Stromal cell of bone marrow (primary cell): ENCODE results near the gene KLRC1.
"Not testable (repeated sequence)": the region's sequence is repeated elsewhere in the genome, so short reads cannot be mapped to it uniquely, and the experiment has no call there.

Experiments
- DNase-seq: peaks from one replicate; pipeline ENCODE4 v3.0.0-alpha.2; 2012; ENCODE audit warnings: low read depth

The KLRC1 gene

DNA sequence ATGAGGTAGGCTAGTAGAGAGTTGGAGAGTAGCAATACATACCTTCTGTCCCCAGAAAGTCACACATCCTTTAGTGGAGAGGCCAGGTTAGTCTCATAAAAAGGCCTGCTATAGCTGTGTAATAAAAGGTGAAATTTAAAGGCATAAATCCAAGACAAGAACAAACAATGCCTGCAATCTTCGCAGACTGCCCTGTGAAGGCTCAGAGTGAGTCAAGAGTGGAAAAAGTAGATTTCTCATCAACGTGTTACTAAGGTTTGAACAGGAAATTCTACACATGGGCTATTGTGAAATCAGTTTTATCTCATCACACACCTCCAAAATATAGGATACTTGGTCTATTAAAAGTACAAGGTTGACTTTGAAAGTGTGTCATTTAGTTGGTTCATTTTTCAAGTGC is at the start of gene KLRC1:
Gene KLRC1 (minus strand): TSS at position 222 of the 400 bp plus-strand sequence. CDS start 2,221 bp downstream, outside the sequence.
- no peak for DNase-seq

DNA sequence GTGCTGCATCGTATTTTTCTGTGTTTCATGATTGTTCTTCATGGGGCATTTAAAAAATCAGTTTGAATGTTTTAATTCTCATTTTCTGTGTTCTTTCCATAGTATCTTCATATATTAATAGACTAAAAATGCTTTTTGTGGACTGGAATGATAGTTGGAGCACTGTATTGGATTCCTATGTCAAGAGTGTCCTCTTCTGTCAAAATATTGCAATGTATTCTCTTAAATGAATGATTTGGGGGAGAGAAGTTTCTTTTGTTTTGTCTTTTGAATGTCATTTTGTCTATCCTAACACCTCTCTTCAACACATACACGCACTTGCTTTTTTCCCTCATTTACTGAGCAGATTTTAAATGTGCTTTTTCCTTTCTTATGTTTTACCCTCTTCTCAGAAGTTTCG is 47.9 kb upstream of the KLRC1 start:
- peak; percentile 18 for DNase-seq

DNA sequence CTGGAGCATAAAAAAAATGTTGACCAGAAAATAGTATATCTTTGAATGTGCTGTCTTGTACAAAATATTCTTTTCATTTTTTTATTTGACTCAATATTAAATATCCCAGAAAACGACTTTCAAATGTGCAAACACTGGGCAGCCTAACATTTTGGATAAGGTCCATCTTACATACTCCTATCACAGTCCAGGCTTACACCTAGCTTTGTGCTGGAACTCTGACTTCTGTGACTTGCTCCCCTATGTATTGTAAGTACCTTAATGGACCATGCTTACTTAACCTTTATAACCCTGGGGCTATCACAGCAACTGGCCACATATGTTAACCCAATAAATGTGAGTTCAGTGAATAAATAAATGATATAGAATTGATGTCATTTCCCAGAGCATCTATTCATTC is 44.9 kb upstream of the KLRC1 start:
- no peak for DNase-seq

DNA sequence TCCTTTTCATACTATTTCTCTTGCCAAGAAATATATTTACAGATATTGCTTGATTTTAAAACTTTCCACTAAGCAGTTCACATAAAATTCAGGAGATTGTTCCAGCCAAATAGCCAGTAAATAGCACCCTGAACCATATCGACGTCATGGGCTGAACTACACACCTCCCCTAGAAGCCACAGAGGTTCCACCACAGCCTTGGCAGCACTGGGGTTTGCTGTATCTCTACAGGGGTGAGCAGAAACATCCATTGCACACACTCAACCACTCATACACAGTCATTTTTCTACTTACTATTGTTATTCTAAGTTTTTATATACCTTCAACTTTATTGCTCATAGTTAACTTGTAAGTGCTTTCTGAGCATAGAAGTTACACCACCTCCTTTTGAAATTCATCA is 44.4 kb upstream of the KLRC1 start:
- peak; percentile 39 for DNase-seq

DNA sequence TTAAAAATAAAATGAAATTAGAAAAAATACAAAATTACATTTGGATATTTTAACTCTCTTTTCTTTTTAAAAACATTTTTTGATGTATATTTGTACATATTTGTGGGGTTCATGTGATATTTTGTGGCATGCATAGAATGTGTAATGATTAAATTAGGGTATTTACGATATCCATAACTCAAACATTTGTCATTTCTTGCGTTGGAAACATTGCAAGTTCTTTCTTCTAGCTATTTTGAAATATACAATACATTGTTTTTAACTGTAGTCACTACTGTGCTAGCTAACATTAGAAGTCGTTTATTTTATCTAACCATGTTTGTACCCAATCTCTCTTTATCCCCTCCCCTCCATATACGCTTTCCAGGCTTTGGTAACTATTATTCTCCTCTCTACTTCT is 38.6 kb upstream of the KLRC1 start:
- no peak for DNase-seq

DNA sequence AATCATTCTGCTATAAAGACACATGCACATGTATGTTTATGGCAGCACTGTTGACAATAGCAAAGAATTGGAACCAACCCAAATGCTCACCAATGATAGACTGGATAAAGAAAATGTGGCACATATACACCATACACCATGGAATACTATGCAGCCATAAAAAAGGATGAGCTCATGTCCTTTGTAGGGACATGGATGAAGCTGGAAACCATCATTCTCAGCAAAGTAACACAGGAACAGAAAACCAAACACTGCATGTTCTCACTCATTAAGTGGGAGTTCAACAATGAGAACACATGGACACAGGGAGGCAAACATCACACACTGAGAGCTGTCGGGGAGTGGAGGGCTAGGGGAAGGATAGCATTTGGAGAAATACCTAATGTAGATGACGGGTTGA is 34.2 kb upstream of the KLRC1 start:
- DNase-seq, result not testable (repeated sequence)

DNA sequence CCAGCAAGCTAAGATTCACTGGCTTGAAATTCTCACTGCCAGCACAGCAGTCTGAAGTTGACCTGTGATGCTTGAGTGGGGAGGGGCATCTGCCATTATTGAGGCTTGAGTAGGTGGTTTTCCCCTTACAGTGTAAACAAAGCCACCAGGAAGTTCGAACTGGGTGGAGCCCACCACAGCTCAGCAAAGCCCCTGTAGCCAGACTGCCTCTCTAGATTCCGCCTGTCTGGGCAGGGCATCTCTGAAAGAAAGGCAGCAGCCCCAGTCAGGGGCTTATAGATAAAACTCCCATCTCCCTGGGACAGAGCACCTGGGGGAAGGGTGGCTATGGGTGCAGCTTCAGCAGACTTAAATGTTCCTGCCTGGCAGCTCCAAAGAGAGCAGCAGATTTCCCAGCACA is 28.7 kb upstream of the KLRC1 start:
- DNase-seq, result not testable (repeated sequence)

DNA sequence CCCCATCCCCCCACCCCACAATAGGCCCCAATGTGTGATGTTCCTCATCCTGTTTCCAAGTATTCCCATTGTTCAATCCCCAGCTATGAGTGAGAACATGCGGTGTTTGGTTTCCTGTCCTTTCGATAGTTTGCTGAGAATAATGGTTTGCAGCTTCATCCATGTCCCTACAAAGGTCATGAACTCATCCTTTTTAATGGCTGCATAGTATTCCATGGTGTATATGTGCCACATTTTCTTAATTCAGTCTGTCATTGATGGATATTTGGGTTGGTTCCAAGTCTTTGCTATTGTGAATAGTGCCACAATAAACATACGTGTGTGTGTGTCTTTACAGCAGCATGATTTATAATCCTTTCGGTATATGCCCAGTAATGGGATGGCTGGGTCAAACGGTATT is 19.6 kb upstream of the KLRC1 start:
- DNase-seq, result not testable (repeated sequence)

DNA sequence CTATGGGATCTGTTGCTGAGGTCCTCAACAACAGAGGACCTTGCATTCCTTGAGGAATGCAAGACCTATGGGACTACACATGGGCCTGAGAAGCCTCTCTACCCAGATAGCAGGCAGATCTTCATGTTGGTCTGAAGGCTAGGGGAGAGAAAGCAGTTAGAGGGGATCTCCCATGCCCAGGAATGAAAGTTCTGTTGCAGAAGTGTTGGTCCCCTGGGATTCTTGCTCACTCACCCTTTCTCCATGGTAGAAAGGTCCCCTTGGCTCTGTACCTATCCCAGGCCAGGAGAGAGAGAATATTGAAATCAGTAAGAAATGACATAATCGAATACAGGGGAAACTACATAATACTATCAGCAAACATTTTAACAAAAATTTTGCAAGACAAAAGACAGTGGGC is 16.5 kb upstream of the KLRC1 start:
- DNase-seq, result no peak

DNA sequence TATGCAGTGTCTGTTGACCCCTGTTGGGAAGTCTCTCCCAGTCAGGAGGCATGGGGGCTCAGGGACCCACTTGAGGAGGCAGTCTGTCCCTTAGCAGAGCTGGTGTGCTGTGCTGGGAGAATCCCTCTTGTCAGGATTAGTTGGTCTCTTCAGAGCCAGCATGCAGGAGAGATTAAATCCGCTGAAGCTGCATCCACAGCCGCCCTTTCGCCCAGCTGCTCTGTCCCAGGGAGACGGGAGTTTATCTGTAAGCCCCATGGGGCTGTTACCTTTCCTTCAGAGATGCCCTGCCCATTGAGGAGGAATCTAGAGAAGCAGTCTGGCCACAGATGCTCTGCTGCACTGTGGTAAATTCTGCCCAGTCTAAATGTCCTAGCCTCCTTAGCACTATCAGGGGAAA is 13.1 kb upstream of the KLRC1 start:
- DNase-seq, result no peak

DNA sequence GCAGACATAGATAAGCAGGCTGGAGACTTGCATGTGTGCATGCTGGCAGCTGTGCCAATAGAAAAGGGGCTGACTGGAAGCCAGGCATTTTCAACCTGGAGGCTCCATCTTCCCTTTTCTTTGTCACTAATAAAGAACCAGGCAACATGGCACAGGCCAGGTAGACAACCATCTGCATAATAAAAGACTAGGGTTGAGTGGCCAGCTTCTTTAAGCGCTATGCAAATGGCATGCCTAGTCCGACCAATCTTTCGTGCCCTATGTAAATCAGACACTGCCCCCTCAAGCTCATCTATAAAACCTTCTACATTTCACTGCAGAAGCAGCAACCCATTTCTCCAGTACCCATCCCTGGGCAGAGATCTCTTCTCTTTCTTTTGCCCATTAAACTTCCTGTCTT is 4.6 kb upstream of the KLRC1 start:
- no peak for DNase-seq

DNA sequence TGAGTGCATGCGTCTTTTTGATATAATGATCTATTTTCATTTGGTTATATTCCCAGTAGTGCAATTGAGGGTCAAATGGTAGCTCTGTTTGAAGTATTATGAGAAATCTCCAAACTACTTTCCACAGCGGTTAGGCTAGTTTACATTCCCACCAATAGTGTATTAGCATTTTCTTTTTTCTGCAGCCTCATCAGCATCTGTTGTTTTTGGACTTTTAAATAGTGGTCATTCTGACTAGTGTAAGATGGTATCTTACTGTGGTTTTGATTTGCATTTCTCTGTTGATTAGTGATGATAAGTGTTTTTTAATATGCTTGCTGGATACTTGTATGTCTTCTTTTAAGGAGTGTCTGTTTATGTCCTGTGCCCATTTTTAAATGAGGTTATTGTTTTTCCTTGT is 3.7 kb upstream of the KLRC1 start:
- peak; percentile 3 for DNase-seq

DNA sequence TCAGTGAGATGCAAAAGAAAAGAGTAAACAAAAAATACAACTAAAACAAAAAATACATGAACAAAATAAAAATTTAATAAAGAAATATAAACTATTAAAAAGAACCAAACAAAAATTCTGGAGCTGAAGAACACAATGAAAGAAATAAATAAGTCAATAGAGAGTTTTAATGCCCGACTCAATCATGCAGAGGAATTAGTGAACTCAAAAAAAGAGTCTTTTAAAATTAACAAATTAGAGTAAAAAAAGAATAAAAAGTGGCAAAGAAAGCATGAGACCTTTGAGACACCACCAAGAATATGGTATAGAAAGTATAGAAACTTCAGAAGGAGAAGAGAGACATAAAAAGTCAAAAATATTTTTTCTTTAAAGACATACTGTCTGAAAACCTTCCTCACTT is 2.6 kb upstream of the KLRC1 start:
- DNase-seq, result no peak

DNA sequence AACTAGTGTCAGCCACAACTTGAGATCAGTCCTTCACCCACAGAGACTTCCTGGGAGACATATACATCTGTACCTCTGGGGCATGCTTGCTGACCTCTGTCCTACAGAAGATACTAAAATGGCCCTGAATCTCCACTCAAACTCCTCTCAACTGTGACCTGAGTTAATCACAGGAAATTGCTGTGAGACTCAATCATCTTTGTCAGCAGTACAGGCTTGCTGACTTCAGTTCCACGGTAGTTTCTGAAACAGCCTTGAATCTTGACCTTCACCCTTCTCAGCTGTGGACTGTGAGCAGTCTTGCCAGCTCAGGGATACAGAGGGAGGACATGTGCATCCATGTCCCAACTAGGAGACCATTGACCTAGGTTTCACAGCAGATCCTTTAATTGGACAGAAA is 1.4 kb upstream of the KLRC1 start:
- DNase-seq, result no peak

DNA sequence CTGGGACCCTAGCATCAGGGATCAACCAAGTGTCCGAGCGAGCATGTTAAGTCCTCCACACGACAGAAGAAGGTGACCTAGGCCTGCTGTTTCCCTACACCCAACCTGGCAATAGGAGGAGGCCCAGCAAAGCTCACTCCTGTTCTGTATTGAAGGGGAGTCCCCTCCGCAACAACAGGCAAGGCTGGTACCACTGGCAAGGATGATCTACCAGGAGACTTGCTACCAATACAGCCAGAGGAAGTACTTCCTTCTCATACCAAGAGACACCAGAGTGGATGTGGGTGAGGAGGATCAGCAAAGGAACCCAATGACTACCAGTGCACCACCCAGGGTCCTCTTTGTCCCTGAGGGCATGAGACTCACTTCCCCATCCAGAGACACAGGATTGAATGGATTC is 4.9 kb downstream of the KLRC1 start:
- DNase-seq, result no peak

DNA sequence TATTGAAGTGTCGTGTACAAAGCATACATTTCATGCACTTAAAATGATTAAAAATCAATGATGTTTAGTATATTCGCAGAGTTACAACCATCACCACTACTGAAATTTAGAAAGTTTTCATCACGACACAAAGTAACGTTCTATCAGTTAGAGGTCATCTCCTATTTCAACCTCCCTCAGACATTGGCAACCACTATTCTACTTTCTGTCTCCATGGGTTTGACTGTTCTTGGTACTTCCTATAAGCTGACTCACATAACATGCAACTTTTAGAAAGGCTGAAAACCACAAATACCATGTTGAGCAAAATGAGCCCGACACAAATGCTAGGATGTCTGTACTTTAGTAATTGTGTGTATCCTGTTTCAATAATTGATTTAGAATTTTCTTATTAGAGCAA is 7.1 kb downstream of the KLRC1 start:
- DNase-seq, result peak; percentile 7

DNA sequence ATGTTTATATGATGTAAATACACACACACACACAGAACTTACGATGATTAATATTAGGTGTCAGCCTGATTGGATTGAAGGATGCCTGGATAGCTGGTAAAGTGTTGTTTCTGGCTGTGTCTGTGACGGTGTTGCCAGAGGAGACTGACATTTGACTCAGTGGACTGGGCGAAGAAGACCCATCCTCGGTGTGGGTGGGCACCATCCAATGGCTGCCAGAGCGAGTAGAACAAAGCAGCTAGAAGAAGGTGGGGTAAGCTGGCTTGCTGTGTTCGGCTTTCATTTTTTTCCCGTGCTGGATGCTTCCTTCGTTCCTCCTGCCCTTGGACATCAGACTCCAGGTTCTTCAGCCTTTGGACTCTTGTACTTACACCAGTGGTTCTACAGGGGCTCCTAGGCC is 12.0 kb downstream of the KLRC1 start:
- not testable (repeated sequence) for DNase-seq

DNA sequence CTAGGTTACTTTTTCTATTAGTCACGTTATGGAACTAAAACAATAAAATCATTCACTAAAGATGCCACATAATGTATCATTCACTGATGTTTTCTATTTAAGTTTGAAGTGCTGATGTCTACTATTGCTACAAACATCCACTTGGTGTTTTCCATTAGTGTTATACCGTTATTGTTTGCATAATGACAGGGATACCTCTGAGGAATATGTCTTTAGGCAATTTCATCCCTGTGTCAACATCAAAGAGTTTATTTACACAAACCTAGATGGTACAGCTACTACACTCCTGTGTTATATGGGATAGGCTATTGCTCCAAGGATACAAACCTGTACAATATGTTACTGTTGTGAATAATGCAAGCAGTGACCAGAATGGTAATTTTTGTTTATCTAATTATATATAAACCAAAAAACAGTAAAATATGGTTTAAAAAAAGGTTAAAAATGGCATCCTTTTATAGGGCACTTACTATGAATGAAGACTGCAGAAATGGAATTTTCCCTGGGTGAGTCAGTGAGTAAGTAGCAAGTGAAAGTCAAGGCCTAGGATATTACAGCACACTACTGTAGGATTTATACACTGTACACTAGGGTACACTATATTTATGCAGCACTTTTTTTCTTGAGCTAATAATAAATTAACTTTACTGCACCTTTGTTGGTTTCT is 13.4 kb downstream of the KLRC1 start:
- DNase-seq, result not testable (repeated sequence)

DNA sequence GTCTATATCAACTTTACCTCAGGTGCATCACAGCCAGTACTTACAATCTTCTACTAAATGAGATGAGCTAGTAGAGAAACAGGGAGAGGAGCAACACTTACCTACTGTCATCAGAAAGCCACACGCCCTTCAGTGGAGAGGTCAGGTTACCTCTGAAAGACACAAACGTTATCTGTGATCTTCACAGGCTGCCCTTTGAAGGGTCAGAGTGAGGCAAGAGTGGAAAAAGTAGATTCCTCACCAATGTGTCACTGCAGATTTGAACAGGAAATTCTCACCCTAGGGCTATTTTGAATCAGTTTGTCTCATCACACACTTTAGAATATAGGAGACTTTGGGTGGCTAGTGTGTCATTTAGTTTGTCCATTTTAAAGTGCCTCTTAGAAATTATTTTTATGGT is 15.6 kb downstream of the KLRC1 start:
- not testable (repeated sequence) for DNase-seq

DNA sequence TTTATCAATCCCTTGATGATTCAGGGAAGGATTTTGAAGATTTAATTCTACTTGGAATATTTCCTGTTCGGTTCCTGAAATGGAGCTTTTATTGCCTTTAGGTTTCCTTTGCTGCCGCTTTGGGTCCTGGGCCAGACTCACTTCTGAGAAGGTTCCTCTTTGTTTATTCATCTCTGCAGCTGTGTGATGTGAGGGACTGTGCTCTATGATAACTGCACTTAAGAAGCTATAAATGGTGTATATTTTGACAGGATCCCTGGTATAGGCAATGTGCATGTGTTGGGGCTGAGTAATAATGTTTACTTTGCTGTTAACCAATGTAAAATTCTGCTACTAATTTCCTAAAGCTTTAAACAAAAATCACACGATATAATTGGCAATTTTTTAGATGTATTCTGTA is 17.4 kb downstream of the KLRC1 start, which contains the start of gene KLRC2:
Gene KLRC2 (minus strand): TSS at position 195 of the 400 bp plus-strand sequence. CDS start 24 bp downstream, at position 171.
- DNase-seq, result peak; percentile 39

DNA sequence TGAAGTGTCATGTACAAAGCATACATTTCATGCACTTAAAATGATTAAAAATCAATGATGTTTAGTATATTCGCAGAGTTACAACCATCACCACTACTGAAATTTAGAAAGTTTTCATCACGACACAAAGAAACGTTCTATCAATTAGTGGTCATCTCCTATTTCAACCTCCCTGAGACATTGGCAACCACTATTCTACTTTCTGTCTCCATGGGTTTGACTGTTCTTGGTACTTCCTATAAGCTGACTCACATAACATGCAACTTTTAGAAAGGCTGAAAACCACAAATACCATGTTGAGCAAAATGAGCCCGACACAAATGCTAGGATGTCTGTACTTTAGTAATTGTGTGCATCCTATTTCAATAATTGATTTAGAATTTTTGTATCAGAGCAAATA is 22.6 kb downstream of the KLRC1 start:
- peak; percentile 38 for DNase-seq

DNA sequence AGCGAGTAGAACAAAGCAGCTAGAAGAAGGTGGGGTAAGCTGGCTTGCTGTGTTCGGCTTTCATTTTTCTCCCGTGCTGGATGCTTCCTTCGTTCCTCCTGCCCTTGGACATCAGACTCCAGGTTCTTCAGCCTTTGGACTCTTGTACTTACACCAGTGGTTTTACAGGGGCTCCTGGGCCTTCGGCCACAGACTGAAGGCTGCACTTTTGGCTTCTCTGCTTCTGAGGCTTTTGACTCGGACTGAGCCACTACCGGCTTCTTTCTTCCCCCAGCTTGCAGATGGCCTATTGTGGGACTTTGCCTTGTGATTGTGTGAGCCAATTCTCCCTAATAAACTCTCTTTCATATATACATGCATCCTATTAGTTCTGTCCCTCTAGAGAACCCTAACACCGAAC is 27.2 kb downstream of the KLRC1 start:
- DNase-seq, result not testable (repeated sequence)

DNA sequence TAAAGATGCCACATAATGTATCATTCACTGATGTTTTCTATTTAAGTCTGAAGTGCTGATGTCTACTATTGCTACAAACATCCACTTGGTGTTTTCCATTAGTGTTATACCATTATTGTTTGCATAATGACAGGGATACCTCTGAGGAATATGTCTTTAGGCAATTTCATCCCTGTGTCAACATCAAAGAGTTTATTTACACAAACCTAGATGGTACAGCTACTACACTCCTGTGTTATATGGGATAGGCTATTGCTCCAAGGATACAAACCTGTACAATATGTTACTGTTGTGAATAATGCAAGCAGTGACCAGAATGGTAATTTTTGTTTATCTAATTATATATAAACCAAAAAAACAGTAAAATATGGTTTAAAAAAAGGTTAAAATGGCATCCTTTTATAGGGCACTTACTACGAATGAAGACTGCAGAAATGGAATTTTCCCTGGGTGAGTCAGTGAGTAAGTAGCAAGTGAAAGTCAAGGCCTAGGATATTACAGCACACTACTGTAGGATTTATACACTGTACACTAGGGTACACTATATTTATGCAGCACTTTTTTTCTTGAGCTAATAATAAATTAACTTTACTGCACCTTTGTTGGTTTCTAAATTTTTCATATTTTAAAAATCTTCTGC is 28.8 kb downstream of the KLRC1 start:
- DNase-seq, result not testable (repeated sequence)

DNA sequence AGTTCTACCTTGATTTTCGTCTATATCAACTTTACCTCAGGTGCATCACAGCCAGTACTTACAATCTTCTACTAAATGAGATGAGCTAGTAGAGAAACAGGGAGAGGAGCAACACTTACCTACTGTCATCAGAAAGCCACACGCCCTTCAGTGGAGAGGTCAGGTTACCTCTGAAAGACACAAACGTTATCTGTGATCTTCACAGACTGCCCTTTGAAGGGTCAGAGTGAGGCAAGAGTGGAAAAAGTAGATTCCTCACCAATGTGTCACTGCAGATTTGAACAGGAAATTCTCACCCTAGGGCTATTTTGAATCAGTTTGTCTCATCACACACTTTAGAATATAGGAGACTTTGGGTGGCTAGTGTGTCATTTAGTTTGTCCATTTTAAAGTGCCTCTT is 31.0 kb downstream of the KLRC1 start:
- DNase-seq, result not testable (repeated sequence)
